Heart left ventricle (tissue), 13 donors: ENCODE measurements around the gene DIO2.

ENCODE experiments used
- CTCF ChIP-seq, 12 donors: fragments of 200-600 bp; sonication (generic) in 4 of 12; IDR thresholded peaks; one replicate each; pipeline versions ENCODE4 v1.5.0 to v1.8.0; 2018 to 2022; ENCODE audit warnings: antibody characterized with exemption in 12 of 12, mild to moderate bottlenecking in 5 of 12
- POLR2A ChIP-seq, 2 donors: fragments of 450-650 bp; IDR thresholded peaks; one replicate each; pipeline ENCODE4 v1.6.1; 2017; ENCODE audit warnings: antibody characterized with exemption in 2 of 2, mild to moderate bottlenecking in 2 of 2, moderate library complexity in 2 of 2
- donor health status: ischemic (EF 13 %, LVEDD 7.1; RV severe dilation, severe dysfunction).
- donor health status: DM: no; HTN: yes; CAD: no.
- donor health status: DM: no; HTN: no; CAD: no.
- donor health status: ischemic (EF 25% LVEDD 6.9; RV normal size, moderate dysfunction).
- donor health status: ischemic (EF 25% LVEDD 5.7; RV mildly dilated, moderate dysfunction).
- donor health status: ischemic (EF 35%, LVEDD 5.7; RV mildly dilated, moderate dysfunction).
- donor health status: nonischemic (EF 11% LVEDD 7.7; RV severe dilation, severe dysfunction).
- donor health status: DM: yes; HTN: yes; CAD: no.
- donor health status: PGD.
- donor health status: ischemic (EF 29% LVEDD 5.4; RV normal size, mild dysfunction).
- donor health status: nonischemic (EF 23%, LVEDD 6.1; RV moderate dilation, normal function).

GRCh38 chr14:80233470-80234089 lies 22.3 kb upstream of the DIO2 start:
- TF ChIP-seq POLR2A (IDR thresholded peaks at IDR 0.05), result no peak
- TF ChIP-seq CTCF (IDR thresholded peaks at IDR 0.05), result no peak
